ENCODE data around the gene SCUBE1.

Gene SCUBE1

DNA sequence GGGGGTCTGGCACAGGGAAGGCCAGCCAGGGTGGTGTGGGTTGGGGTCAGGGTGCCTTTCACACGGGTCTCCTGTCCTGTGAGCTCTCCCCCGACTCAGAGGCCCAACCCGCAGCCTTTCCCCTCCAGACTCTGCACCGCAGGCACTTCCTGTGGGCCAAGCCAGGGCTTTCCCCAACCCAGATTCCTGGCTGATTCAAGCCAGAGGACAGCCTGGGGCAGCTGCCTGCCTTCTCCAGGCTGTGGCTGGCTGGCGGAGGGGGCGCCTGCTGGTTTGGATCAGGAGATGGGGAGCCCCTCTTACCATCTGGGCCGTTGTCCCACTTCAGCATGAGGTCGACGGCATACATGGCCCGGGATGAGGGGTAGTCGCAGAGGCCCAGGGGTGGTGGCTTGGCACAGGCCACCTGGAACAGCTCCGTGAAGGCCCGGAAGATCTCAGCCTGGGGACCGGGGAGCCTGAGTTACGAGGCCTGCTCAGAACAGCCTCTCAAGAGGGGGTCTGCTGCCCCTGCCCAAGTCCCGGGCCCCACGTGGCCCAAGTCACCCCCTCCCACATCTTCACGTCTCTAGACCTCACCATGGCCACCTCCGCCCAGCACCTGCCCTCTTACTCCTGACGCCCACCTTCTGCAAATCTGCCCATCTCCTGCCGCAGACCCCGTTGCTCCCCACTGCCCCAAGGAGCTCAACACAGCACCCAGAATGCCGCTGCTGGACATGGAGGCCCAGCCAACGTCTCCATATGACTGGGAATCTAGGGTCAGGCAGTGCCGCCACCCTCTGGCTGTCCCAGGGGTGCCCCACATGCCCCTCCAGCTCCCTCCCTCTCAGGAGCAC is 174.5 kb downstream of the SCUBE1 start:
- no peaks in the 10 kb centered on the region for H3K27me3 ChIP-seq (ENCODE audit: insufficient read depth, low read length)
- H3K36me3 ChIP-seq (ENCODE audit: insufficient read depth, low read depth, low read length), result peaks cover 57% of the 10 kb centered on the region
- H3K9me3 ChIP-seq (ENCODE audit: insufficient read depth, low read depth, low read length), result no peaks in the 10 kb centered on the region
- H3K4me1 ChIP-seq (ENCODE audit: insufficient read depth, low read length), result no peaks in the 10 kb centered on the region
- H3K9ac ChIP-seq (ENCODE audit: low read depth, low read length), result no peak overlapping the region
- no peak overlapping the region for H3K27ac ChIP-seq (ENCODE audit: low read length)
- H3K4me3 ChIP-seq (ENCODE audit: low read length), result no peak overlapping the region

DNA sequence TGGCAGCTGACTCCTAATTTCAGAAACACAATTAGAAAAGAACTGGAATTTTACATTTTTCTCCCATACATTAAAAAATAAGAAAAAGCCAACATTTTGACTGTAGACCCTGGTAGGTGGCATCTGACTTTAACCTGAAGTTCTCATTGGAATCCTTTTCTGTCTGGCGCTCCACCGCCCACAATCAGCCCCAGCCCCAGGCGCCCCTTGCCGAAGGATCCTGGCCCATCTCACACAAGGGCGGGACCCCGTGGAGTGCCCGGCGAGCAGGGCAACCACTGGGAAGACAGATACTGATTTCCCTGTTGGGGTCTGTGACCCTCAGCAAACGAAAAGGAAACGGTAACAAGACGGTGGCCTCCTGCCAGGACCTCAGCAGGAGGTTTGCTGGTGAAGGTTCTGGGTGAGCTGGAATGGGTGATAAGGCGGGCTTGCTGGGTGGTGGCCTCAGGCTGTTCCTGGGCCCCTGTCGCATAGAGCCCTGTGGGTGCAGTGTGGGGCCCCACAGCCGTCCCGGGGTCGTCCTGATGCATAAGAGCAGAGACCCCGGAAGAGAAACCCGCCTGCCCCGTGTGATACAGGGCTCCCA is 176.1 kb downstream of the SCUBE1 start:
- H3K27me3 ChIP-seq (ENCODE audit: insufficient read depth, low read length), result no peaks in the 10 kb centered on the region
- H3K9me3 ChIP-seq (ENCODE audit: insufficient read depth, low read depth, low read length), result no peaks in the 10 kb centered on the region
- H3K27ac ChIP-seq (ENCODE audit: low read length), result no peak overlapping the region
- H3K36me3 ChIP-seq (ENCODE audit: insufficient read depth, low read depth, low read length), result peaks cover 42% of the 10 kb centered on the region
- no peak overlapping the region for H3K9ac ChIP-seq (ENCODE audit: low read depth, low read length)
- H3K4me3 ChIP-seq (ENCODE audit: low read length), result no peak overlapping the region
- H3K4me1 ChIP-seq (ENCODE audit: insufficient read depth, low read length), result no peaks in the 10 kb centered on the region

DNA sequence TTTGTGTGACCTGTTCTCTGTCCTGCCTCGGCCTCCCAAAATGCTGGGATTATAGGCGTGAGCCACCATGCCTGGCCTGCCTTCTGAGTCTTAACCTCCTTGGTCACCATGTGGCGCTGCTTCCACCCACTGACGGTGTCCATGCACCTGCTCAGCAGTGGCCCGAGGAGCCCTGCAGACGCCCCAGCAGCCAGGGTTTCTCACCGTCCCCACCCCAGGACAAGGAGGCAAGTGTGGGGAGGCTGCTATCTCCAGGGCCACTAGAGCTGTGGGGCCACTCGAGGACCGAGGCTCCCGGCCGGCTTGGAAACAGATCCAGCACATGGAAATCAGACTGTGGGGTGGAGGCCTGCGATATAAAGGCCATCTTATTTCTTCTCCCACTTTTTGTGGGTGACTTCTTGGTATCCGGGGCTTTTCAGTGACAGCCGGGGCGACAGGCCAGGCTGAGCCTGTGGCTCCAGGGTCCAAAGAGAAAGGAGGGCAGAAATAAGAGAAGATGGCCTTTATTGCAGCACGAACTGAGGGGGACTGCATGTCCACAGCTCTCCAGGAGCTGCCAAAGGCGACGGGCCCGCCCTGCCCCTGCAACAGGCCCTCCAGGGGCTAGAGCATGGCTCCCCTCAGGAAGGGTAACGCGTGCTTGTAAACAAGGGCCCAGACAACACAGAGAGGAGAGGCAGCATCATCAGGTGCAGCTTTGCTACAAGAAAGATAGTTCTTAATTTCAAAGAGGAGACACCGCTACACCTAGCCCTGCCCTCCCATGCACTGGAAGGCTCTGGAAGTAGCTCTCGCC is 176.8 kb downstream of the SCUBE1 start:
- Histone ChIP-seq H3K9ac (ENCODE audit: low read depth, low read length) (no peak overlapping the region), H3K27ac (ENCODE audit: low read length) (no peak overlapping the region), H3K27me3 (ENCODE audit: insufficient read depth, low read length) (no peaks in the 10 kb centered on the region), H3K4me3 (ENCODE audit: low read length) (no peak overlapping the region), H3K4me1 (ENCODE audit: insufficient read depth, low read length) (no peaks in the 10 kb centered on the region), H3K9me3 (ENCODE audit: insufficient read depth, low read depth, low read length) (no peaks in the 10 kb centered on the region), H3K36me3 (ENCODE audit: insufficient read depth, low read depth, low read length) (peaks cover 35% of the 10 kb centered on the region)

DNA sequence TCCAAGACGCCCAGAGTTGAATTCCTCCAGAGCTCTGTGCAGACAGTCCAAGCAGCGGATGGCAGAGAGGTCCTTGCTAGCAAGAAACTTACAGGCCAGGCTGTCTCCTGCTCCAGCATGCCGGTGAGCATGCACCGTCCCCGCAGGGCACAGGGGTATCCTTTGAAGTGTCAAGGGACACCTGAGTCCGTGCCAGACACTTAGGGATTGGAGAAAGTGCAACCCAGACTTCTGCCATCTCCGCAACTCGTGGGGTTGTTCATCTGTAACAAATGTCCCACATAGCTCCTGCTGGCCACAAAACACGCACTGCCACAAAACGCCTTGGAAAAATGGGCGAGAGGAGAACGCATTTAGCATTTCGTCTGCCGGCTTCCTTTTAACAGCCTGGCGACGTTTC is 178.5 kb downstream of the SCUBE1 start:
- H3K9me3 ChIP-seq (ENCODE audit: insufficient read depth, low read depth, low read length), result no peaks in the 10 kb centered on the region
- H3K4me3 ChIP-seq (ENCODE audit: low read length), result no peak overlapping the region
- no peak overlapping the region for H3K27ac ChIP-seq (ENCODE audit: low read length)
- H3K9ac ChIP-seq (ENCODE audit: low read depth, low read length), result no peak overlapping the region
- no peaks in the 10 kb centered on the region for H3K27me3 ChIP-seq (ENCODE audit: insufficient read depth, low read length)
- no peaks in the 10 kb centered on the region for H3K4me1 ChIP-seq (ENCODE audit: insufficient read depth, low read length)
- peaks cover 18% of the 10 kb centered on the region for H3K36me3 ChIP-seq (ENCODE audit: insufficient read depth, low read depth, low read length)

DNA sequence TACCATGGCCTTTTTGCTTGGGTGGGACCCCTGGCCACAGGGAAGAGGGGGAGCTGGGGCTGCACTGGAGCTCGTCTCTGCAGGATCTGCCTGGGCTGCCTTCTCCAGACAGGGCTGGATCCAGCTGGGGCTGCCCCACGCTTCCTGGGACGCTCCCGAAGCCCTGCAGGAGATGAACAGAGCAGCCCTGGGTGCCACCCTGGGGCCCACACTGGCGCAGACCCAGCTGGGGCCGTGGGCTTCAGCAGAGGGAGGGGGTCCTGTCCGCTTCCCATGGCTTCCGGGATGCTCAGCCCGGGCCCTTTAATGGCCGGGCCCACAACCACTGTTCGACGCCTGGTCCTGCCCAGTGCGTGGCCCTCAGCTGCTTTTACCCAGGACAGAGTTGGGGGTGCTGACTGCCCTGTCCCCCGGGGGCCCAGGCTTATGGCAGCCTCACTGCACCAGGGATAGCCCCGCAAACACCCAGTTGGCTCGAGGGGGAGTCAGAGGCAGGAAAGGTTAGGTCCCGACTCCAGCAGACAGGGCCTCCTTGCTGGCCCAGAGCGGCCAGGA is 179.9 kb downstream of the SCUBE1 start:
- H3K9ac ChIP-seq (ENCODE audit: low read depth, low read length), result no peak overlapping the region
- no peaks in the 10 kb centered on the region for H3K4me1 ChIP-seq (ENCODE audit: insufficient read depth, low read length)
- no peaks in the 10 kb centered on the region for H3K27me3 ChIP-seq (ENCODE audit: insufficient read depth, low read length)
- peaks cover 13% of the 10 kb centered on the region for H3K36me3 ChIP-seq (ENCODE audit: insufficient read depth, low read depth, low read length)
- H3K27ac ChIP-seq (ENCODE audit: low read length), result no peak overlapping the region
- H3K4me3 ChIP-seq (ENCODE audit: low read length), result no peak overlapping the region
- H3K9me3 ChIP-seq (ENCODE audit: insufficient read depth, low read depth, low read length), result no peaks in the 10 kb centered on the region

DNA sequence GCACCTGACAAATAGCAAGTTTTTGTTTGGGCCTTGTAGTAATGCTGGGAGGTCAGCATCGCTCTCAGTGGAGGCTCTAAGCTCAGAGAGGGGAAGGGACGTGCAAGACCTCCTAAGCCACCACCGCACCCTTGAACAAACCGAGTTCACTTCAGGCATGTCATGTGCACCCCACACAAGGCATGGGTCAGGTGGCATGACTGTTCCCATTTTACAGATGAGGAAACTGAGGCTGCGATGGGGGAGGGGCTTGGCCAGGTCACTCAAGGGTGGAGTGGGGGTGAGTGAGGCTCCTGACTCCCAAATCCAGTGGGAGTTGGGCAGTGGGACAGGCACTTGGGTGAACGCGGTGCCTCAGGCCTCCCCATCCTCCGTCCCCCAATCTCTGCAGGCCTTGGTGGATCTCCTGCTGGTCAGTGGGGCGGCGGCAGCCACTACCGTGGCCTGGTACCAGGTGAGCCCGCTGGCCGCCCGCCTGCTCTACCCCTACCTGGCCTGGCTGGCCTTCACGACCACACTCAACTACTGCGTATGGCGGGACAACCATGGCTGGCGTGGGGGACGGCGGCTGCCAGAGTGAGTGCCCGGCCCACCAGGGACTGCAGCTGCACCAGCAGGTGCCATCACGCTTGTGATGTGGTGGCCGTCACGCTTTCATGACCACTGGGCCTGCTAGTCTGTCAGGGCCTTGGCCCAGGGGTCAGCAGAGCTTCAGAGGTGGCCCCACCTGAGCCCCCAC is 180.6 kb downstream of the SCUBE1 start:
- Histone ChIP-seq H3K27ac (ENCODE audit: low read length) (no peak overlapping the region), H3K27me3 (ENCODE audit: insufficient read depth, low read length) (no peaks in the 10 kb centered on the region), H3K36me3 (ENCODE audit: insufficient read depth, low read depth, low read length) (peaks cover 6% of the 10 kb centered on the region; the same call in 1 of the 2 replicates), H3K4me3 (ENCODE audit: low read length) (no peak overlapping the region), H3K9ac (ENCODE audit: low read depth, low read length) (no peak overlapping the region), H3K4me1 (ENCODE audit: insufficient read depth, low read length) (no peaks in the 10 kb centered on the region), H3K9me3 (ENCODE audit: insufficient read depth, low read depth, low read length) (no peaks in the 10 kb centered on the region)

DNA sequence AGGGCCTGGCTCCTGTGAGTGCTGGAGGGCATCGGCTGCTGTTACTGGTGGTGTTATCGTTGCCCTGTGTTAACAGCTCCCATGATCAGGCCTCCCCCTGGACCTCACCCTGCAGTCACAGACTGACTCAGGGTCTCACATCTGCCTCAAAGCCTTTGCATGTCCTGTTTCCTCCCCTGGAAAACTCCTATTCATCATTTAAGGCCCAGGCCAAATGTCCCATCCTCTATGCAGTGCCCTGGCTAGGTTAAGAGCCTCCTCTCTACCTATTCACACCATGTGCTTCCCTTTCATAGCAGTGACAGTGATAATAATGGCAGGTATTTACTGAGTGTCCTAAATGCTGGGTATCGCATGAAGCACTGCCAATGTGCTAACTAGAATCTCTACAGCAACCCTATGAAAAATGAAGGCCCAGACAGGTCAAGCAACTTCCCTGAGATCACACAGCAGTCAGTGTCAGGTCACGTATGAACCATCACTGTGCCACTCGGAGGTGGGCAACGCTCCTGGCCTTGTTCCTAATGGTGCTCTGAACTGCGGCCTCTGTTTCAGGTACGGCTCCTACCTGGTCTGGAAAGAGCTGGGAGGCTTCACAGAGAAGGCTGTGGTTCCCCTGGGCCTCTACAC is 182.6 kb downstream of the SCUBE1 start:
- Histone ChIP-seq H3K27ac (ENCODE audit: low read length) (no peak overlapping the region), H3K27me3 (ENCODE audit: insufficient read depth, low read length) (no peaks in the 10 kb centered on the region), H3K9ac (ENCODE audit: low read depth, low read length) (no peak overlapping the region)

DNA sequence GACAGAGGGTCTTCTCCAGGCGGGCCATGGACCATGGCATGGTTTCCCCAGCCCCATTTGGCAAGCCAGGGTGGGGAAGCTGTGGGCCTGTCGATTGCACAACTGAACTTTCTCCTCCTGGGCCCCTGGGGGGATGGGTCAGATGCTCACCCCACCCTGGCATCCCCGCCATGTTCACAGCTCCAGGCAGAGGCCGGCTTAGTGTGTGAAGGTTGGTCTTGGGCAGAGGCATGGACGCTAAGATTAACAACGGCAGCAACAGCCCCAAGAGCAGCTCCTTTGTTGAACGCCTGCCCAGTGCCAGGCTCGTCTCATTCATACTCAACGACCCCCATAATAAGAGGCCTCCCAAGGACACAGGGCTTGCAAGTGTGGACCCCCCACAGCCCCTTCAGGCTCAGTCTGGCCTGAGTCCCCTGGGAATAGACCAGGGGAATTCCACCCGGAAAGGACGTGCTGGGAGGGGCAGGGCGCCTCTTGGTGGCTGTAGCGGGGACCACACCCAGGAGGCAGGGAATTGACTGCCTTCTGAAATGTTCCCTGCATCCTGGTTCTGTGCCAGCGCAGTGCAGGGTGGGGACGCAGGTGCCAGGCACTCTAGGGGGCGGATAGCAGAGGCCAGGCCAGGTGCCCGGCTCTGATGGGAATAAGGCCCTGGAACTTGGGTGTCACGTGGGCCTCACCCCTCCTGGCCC is 183.5 kb downstream of the SCUBE1 start:
- H3K9me3 ChIP-seq (ENCODE audit: insufficient read depth, low read depth, low read length), result no peaks in the 10 kb centered on the region
- no peak overlapping the region for H3K4me3 ChIP-seq (ENCODE audit: low read length)
- H3K27me3 ChIP-seq (ENCODE audit: insufficient read depth, low read length), result no peaks in the 10 kb centered on the region
- no peak overlapping the region for H3K27ac ChIP-seq (ENCODE audit: low read length)
- no peaks in the 10 kb centered on the region for H3K4me1 ChIP-seq (ENCODE audit: insufficient read depth, low read length)
- no peaks in the 10 kb centered on the region for H3K36me3 ChIP-seq (ENCODE audit: insufficient read depth, low read depth, low read length)
- H3K9ac ChIP-seq (ENCODE audit: low read depth, low read length), result no peak overlapping the region

More for the DNA sequence above, 182.6 kb downstream of the SCUBE1 start:
- Histone ChIP-seq H3K4me1 (ENCODE audit: insufficient read depth, low read length) (no peaks in the 10 kb centered on the region), H3K4me3 (ENCODE audit: low read length) (no peak overlapping the region), H3K9me3 (ENCODE audit: insufficient read depth, low read depth, low read length) (no peaks in the 10 kb centered on the region), H3K36me3 (ENCODE audit: insufficient read depth, low read depth, low read length) (no peaks in the 10 kb centered on the region)

DNA sequence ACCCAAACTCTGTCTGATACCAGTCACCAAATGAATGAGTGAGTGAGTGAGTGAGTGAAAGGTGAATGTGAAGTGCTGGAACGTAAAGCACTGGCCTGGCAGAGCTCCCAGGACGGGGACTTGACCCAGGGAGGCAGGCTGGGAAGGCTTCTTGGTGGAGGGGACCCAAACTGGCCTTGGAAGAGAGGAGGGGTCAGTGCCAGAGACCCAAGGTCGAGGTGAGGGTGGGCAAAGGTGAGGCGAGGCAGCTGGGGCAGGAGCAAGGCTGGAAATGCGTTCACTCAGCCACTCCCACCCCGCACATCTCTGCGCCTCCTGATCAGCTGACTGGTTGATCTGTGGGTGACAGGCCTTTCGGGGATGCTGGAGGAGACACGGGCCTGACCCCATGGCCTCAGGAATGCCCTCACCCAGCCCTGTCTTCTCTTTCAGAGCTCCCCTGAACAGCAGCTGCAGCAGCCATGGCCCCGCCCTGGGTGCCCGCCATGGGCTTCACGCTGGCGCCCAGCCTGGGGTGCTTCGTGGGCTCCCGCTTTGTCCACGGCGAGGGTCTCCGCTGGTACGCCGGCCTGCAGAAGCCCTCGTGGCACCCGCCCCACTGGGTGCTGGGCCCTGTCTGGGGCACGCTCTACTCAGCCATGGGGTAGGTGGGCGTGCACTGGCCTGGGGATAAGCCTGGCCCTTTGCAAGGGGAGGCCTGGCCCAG is 184.2 kb downstream of the SCUBE1 start:
- no peaks in the 10 kb centered on the region for H3K9me3 ChIP-seq (ENCODE audit: insufficient read depth, low read depth, low read length)
- no peak overlapping the region for H3K27ac ChIP-seq (ENCODE audit: low read length)
- no peaks in the 10 kb centered on the region for H3K36me3 ChIP-seq (ENCODE audit: insufficient read depth, low read depth, low read length)
- H3K27me3 ChIP-seq (ENCODE audit: insufficient read depth, low read length), result no peaks in the 10 kb centered on the region
- H3K4me3 ChIP-seq (ENCODE audit: low read length), result no peak overlapping the region
- H3K4me1 ChIP-seq (ENCODE audit: insufficient read depth, low read length), result no peaks in the 10 kb centered on the region
- no peak overlapping the region for H3K9ac ChIP-seq (ENCODE audit: low read depth, low read length)

DNA sequence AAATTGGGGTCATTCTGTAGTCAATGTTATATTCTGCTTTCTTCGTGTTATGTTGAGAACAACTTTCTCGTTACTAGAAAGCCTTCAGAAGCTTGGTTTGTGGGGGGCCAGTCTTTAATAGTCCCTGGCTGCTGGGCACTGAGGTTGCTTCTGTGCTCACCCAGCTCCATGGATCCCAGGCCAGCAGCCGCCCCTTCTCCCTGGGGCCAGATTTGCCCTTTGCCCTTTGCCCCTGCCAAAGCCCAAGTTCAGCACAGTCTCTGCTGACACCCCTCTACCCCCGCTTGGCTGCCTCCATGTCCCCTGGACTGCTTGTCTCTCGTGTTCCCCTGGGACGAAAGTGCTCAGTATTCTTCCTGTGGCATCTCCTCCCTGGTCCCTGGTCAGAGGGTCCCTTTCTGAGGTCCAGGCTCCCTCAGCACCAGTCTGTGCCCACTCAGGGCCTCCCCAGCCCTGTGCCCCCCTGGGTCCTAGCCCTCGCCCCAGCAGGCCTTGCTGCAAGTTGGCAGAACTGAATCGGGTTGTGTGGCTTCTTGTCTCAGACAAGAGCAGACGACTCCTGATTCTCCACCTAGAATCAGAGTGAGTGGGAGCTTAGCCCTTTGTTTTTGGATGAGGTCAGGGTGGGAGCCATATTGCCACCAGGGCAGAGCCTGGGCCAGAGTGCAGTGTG is 185.2 kb downstream of the SCUBE1 start:
- no peaks in the 10 kb centered on the region for H3K4me1 ChIP-seq (ENCODE audit: insufficient read depth, low read length)
- H3K36me3 ChIP-seq (ENCODE audit: insufficient read depth, low read depth, low read length), result no peaks in the 10 kb centered on the region
- H3K9me3 ChIP-seq (ENCODE audit: insufficient read depth, low read depth, low read length), result no peaks in the 10 kb centered on the region
- no peak overlapping the region for H3K4me3 ChIP-seq (ENCODE audit: low read length)
- H3K27me3 ChIP-seq (ENCODE audit: insufficient read depth, low read length), result peaks cover under 1% of the 10 kb centered on the region; the same call in 1 of the 2 replicates
- no peak overlapping the region for H3K9ac ChIP-seq (ENCODE audit: low read depth, low read length)
- no peak overlapping the region for H3K27ac ChIP-seq (ENCODE audit: low read length)
